ENCODE data around the gene ZNF891.
A peak's percentile ranks its signal among the peaks of the same experiment; 100 is the strongest.

The ZNF891 gene

DNA sequence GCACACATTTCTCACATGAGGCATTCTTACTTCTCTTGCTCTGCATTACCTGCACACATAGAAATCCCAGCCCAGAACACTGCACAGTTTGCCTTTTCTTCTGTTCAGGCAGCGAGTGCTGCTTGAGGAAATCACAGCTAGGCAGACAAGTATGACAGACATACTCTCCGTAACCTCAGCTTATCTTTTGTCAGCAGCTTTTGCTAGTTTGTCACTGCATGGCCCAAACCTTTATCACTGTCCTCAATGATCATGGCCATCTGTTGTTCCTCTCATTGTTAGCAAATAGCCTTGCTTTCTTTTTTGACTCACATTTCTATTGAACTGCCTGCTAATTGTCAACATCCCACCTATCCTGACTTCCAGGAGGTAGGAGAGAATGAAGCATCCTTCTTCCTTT, 5.7 kb upstream of the ZNF891 start:
- DNase-seq (ENCODE audit: extremely low read depth, low read depth): no peak
- TF ChIP-seq CTCF (IDR thresholded peaks at IDR 0.05; ENCODE audit: low read depth, low read length, missing control alignments): no peak

GRCh38 chr12:133130808-133131128, 694 bp upstream of the ZNF891 start:
- no peak for DNase-seq (ENCODE audit: extremely low read depth, low read depth)
- TF ChIP-seq CTCF (IDR thresholded peaks at IDR 0.05; ENCODE audit: low read depth, low read length, missing control alignments): no peak
- H3K4me3 ChIP-seq (replicated peaks; ENCODE audit: low read depth, low read length): peak overlapping the region; percentile 79

More for the DNA sequence above, 5.7 kb upstream of the ZNF891 start:
- H3K4me3 ChIP-seq (replicated peaks; ENCODE audit: low read depth, low read length): no peak overlapping the region

- DNase-seq (ENCODE audit: extremely low read depth, low read depth): no peak
- TF ChIP-seq CTCF (IDR thresholded peaks at IDR 0.05; ENCODE audit: low read depth, low read length, missing control alignments): no peak
- peak overlapping the region; percentile 79 for H3K4me3 ChIP-seq (replicated peaks; ENCODE audit: low read depth, low read length)
Measured at GRCh38 chr12:133129368-133130037, 571 bp downstream of the ZNF891 start.

DNA sequence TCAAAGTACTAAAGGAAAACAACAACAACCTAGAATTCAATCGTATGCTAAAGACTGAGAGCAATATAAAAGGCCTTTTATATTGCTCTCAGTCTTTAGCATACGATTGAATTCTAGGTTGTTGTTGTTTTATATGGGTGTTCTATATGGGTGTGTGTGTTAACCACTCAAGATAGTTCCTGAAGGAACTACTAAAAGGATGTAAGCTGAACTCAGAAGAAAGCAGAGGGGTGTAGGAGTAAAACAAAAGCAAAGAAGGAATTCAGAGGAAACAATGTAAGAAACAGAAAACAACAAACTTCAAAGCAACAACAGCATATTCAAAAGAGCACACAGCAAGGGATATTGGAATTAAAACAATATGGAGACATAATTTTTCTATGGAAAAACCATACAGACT, 5.4 kb downstream of the ZNF891 start:
- no peak for TF ChIP-seq CTCF (IDR thresholded peaks at IDR 0.05; ENCODE audit: low read depth, low read length, missing control alignments)
- DNase-seq (ENCODE audit: extremely low read depth, low read depth): no peak

DNA sequence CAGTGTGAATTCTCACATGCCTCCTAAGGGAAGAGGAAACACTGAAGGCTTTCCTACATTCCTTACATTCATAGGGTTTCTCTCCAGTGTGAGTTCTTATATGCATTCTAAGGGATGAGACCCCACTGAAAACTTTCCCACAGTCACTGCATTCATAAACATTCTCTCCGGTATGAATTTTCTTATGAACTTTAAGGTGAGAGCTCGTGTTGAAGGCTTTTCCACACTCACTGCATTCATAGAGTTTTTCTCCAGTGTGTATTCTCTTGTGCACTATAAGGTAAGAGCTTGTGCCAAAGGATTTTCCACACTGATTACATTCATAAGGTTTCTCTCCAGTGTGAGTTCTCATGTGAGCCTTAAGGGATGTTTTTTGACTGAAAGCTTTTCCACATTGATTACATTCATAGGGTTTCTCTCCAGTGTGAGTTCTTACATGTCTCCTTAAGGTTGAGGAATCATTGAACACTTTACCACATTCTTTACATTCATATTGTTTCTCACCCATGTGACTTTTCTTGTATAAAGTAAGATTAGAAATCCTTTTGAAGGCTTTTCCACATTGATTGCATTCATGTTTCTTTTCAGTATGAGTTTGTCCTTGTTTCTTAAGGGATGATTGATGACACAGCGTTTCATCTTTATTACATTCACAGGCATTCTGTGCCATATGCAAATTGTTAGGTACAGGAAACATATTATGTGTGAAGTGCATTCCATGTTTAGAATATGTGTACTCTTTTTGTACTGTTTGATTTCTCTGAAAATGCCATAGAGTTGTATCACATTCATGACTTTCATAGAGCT, 9.5 kb downstream of the ZNF891 start:
- no peak for DNase-seq (ENCODE audit: extremely low read depth, low read depth)
- no peak overlapping the region for H3K4me3 ChIP-seq (replicated peaks; ENCODE audit: low read depth, low read length)
- TF ChIP-seq CTCF (IDR thresholded peaks at IDR 0.05; ENCODE audit: low read depth, low read length, missing control alignments): no peak

More for the DNA sequence above, 5.4 kb downstream of the ZNF891 start:
- no peak overlapping the region for H3K4me3 ChIP-seq (replicated peaks; ENCODE audit: low read depth, low read length)

DNA sequence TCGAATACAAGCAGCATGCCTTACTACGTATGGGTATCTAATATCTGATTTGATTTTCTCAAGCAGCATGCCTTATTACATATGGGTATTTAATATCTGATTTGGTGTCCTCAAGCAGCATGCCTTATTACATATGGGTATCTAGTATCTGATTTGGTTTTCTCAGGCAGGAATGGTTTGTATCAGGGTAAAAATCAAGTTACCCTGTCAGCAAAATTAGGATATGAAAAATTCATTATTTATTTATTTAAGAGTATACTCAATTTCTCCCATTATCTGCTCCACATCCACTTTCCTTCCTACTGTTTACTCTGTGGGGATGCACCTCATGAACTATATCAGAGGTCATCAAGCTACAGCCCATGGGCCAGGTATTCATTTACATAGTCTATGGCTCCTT, 21.9 kb downstream of the ZNF891 start:
- no peak overlapping the region for H3K4me3 ChIP-seq (replicated peaks; ENCODE audit: low read depth, low read length)
- DNase-seq (ENCODE audit: extremely low read depth, low read depth): no peak

More for the DNA sequence above, 21.9 kb downstream of the ZNF891 start:
- TF ChIP-seq CTCF (IDR thresholded peaks at IDR 0.05; ENCODE audit: low read depth, low read length, missing control alignments): no peak

All from HFF-Myc (cell line).